IPS-18c (cell line): ENCODE data around the gene IRX1.

ENCODE experiments used
- H3K4me3 ChIP-seq: 2 replicates; pipeline ENCODE4 v1.7.0; 2013; ENCODE audit warnings: low read depth, mild to moderate bottlenecking, low read length, moderate library complexity; ENCODE audit not compliant: insufficient read depth
- H3K9me3 ChIP-seq: one replicate; pipeline ENCODE4 v1.6.1; 2013; ENCODE audit warnings: mild to moderate bottlenecking, low read length, moderate library complexity; ENCODE audit not compliant: control insufficient read depth, insufficient read depth

The IRX1 gene

GRCh38 chr5:3615829-3616228 lies 20.2 kb downstream of the IRX1 start:
- Histone ChIP-seq H3K9me3 (no peaks in the 10 kb centered on the region), H3K4me3 (no peak overlapping the region)

- H3K9me3 ChIP-seq = no peaks in the 10 kb centered on the region
- H3K4me3 ChIP-seq = no peak overlapping the region
Measured at GRCh38 chr5:3619579-3619978, 23.9 kb downstream of the IRX1 start.

GRCh38 chr5:3622961-3623360 lies 27.3 kb downstream of the IRX1 start:
- H3K9me3 ChIP-seq = no peaks in the 10 kb centered on the region
- H3K4me3 ChIP-seq = no peak overlapping the region

- Histone ChIP-seq H3K9me3 (no peaks in the 10 kb centered on the region), H3K4me3 (no peak overlapping the region)
Measured at GRCh38 chr5:3625626-3626025, 30.0 kb downstream of the IRX1 start.

- Histone ChIP-seq H3K4me3 (no peak overlapping the region), H3K9me3 (no peaks in the 10 kb centered on the region)
Measured at GRCh38 chr5:3634061-3634460, 38.4 kb downstream of the IRX1 start.

GRCh38 chr5:3639175-3639574 lies 43.5 kb downstream of the IRX1 start:
- Histone ChIP-seq H3K4me3 (no peak overlapping the region), H3K9me3 (no peaks in the 10 kb centered on the region)

- Histone ChIP-seq H3K9me3 (no peaks in the 10 kb centered on the region), H3K4me3 (no peak overlapping the region)
Measured at GRCh38 chr5:3642231-3642630, 46.6 kb downstream of the IRX1 start.

- Histone ChIP-seq H3K4me3 (no peak overlapping the region), H3K9me3 (no peaks in the 10 kb centered on the region)
Measured at GRCh38 chr5:3650320-3650719, 54.7 kb downstream of the IRX1 start.

- no peaks in the 10 kb centered on the region for H3K9me3 ChIP-seq
- H3K4me3 ChIP-seq = no peak overlapping the region
Measured at GRCh38 chr5:3650868-3651267, 55.2 kb downstream of the IRX1 start.
